ENCODE data around the gene SMCO1. TPM values are rescaled to one million over a fixed set of nuclear protein-coding genes. Genes with fewer than 3 reads are reported as not detected.
A peak's percentile ranks its signal among the peaks of the same experiment; 100 is the strongest.

The SMCO1 gene
- polyA plus RNA-seq, 2 of the 4 experiments (the other 2 are of a cell fraction), result not detected

- TF ChIP-seq BHLHE40 (IDR thresholded peaks at IDR 0.05; ENCODE audit: low read depth, low read length), result no peak
- H3K27ac ChIP-seq, result no peak overlapping the region
- no peak for FAIRE-seq
- no peak overlapping the region for H3K4me3 ChIP-seq
- peak; percentile 50 to 66; a peak in 4 of 6 replicates for ATAC-seq
- no peak for DNase-seq (ENCODE audit: low read depth in 1 of 2, low spot score in 1 of 2)
- 74% methylated on average over 2 of the region's 2 CpGs for WGBS (ENCODE audit: missing lambda C conversion rate)
- H3K4me2 ChIP-seq, result no peak overlapping the region
- H3K4me1 ChIP-seq, result no peaks in the 10 kb centered on the region
- CTCF ChIA-PET, result interaction anchor here (0.9 to 1.0 kb wide), 2 partner anchors 9 to 10 kb away, joined by 3 read pairs; no protein-coding TSS in a partner anchor
- H3K9me3 ChIP-seq, result peaks cover 13% of the 10 kb centered on the region; the same call in 2 of the 3 replicates
- POLR2A ChIA-PET, result no interaction called here
These were observed 31.9 kb upstream of the SMCO1 start for GRCh38 chr3:196547067-196547466.

GRCh38 chr3:196546537-196546936, 31.4 kb upstream of the SMCO1 start:
- POLR2A ChIA-PET, result no interaction called here
- WGBS (ENCODE audit: missing lambda C conversion rate), result 57% methylated on average over 5 of the region's 5 CpGs

GRCh38 chr3:196544491-196544992, 29.4 kb upstream of the SMCO1 start:
- no peak for ATAC-seq
- CTCF ChIA-PET, result no interaction called here
- FAIRE-seq, result no peak
- DNase-seq (ENCODE audit: low read depth in 1 of 2, low spot score in 1 of 2), result no peak
- 95% methylated on average over 2 of the region's 2 CpGs for WGBS (ENCODE audit: missing lambda C conversion rate)
- Histone ChIP-seq H3K4me3 (no peak overlapping the region), H3K9me3 (peaks cover 5% of the 10 kb centered on the region; the same call in 2 of the 3 replicates), H3K4me2 (no peak overlapping the region), H3K4me1 (no peaks in the 10 kb centered on the region), H3K27ac (no peak overlapping the region)
- POLR2A ChIA-PET, result no interaction called here
- TF ChIP-seq HOXB5 (CRISPR knock-in tag; IDR thresholded peaks at IDR 0.05) (no peak), EHF (CRISPR knock-in tag; IDR thresholded peaks at IDR 0.05) (no peak), JUN (IDR thresholded peaks at IDR 0.05) (no peak), JUNB (IDR thresholded peaks at IDR 0.05) (no peak), REST (IDR thresholded peaks at IDR 0.05) (no peak), MAZ (IDR thresholded peaks at IDR 0.05; ENCODE audit: borderline replicate concordance, low read depth, low read length) (no peak), NFE2L2 (conservative IDR thresholded peaks at IDR 0.05; ENCODE audit: low read length) (no peak), POLR2A (IDR thresholded peaks at IDR 0.05; ENCODE audit: low read length) (no peak), ZSCAN20 (CRISPR knock-in tag; IDR thresholded peaks at IDR 0.05) (no peak), FOSL2 (IDR thresholded peaks at IDR 0.05) (no peak), FOSL2 (CRISPR knock-in tag; IDR thresholded peaks at IDR 0.05) (no peak), RAD21 (conservative IDR thresholded peaks at IDR 0.05 in 1 of 2, IDR thresholded peaks at IDR 0.05 in 1 of 2) (no peak), SREBF2 (IDR thresholded peaks at IDR 0.05) (no peak), HMGXB4 (CRISPR knock-in tag; IDR thresholded peaks at IDR 0.05; ENCODE audit: borderline replicate concordance) (no peak), BHLHE40 (IDR thresholded peaks at IDR 0.05; ENCODE audit: low read depth, low read length) (no peak), FOSB (CRISPR knock-in tag; IDR thresholded peaks at IDR 0.05) (no peak), ZC3H11A (IDR thresholded peaks at IDR 0.05) (no peak), RNF2 (IDR thresholded peaks at IDR 0.05; ENCODE audit: borderline replicate concordance, low read depth) (no peak), PHF8 (IDR thresholded peaks at IDR 0.05; ENCODE audit: borderline replicate concordance, low read depth) (no peak), SMC3 (IDR thresholded peaks at IDR 0.05) (no peak), RARB (CRISPR knock-in tag; IDR thresholded peaks at IDR 0.05) (no peak)

More at GRCh38 chr3:196546537-196546936, 31.4 kb upstream of the SMCO1 start:
- no peaks in the 10 kb centered on the region for H3K4me1 ChIP-seq
- ATAC-seq, result no peak
- TF ChIP-seq RNF2 (IDR thresholded peaks at IDR 0.05; ENCODE audit: borderline replicate concordance, low read depth) (no peak), CTCF (IDR thresholded peaks at IDR 0.05) (no peak)
- FAIRE-seq, result no peak
- no peak overlapping the region for H3K4me3 ChIP-seq
- H3K27ac ChIP-seq, result no peak overlapping the region
- no peak for DNase-seq (ENCODE audit: low read depth in 1 of 2, low spot score in 1 of 2)
- CTCF ChIA-PET, result interaction anchor here (0.9 to 1.0 kb wide), 2 partner anchors 8 to 10 kb away, joined by 3 read pairs; no protein-coding TSS in a partner anchor
- H3K9me3 ChIP-seq, result peaks cover 13% of the 10 kb centered on the region; the same call in 2 of the 3 replicates
- H3K4me2 ChIP-seq, result no peak overlapping the region
